Measurements from ENCODE around the gene SUN5.
"Not testable (repeated sequence)": the region's sequence is repeated elsewhere in the genome, so short reads cannot be mapped to it uniquely, and the experiment has no call there.

The SUN5 gene

GRCh38 chr20:32978009-32978335 lies 26.3 kb downstream of the SUN5 start:
- DNase-seq = no peak

GRCh38 chr20:32977281-32978008 lies 26.8 kb downstream of the SUN5 start:
- DNase-seq = no peak

DNA sequence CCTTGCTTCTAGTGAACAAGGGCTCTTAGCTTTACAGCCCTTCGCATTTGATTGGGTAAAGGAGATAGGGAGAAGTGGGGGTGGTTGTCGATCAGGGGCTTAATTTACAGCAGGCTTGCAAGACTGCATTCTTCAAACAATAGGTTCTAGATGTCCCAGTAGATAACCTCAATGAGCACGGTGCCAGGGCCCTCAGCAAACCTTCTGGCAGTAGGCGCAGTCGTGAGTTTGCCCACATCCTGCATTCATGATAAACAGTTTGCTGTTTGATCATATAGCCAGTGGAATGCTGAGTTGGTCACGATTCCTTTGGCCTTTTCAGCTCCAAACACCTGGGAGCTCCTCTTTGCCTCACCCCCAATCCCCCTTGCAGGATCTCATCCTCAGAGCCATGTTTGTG lies 27.5 kb downstream of the SUN5 start:
- no peak for DNase-seq

GRCh38 chr20:32975698-32976674 lies 28.2 kb downstream of the SUN5 start:
- peak in 3 of 51 donors; percentile 13 to 21 (median 14) for DNase-seq

GRCh38 chr20:32975121-32975520 lies 29.1 kb downstream of the SUN5 start:
- not testable (repeated sequence) for DNase-seq

DNA sequence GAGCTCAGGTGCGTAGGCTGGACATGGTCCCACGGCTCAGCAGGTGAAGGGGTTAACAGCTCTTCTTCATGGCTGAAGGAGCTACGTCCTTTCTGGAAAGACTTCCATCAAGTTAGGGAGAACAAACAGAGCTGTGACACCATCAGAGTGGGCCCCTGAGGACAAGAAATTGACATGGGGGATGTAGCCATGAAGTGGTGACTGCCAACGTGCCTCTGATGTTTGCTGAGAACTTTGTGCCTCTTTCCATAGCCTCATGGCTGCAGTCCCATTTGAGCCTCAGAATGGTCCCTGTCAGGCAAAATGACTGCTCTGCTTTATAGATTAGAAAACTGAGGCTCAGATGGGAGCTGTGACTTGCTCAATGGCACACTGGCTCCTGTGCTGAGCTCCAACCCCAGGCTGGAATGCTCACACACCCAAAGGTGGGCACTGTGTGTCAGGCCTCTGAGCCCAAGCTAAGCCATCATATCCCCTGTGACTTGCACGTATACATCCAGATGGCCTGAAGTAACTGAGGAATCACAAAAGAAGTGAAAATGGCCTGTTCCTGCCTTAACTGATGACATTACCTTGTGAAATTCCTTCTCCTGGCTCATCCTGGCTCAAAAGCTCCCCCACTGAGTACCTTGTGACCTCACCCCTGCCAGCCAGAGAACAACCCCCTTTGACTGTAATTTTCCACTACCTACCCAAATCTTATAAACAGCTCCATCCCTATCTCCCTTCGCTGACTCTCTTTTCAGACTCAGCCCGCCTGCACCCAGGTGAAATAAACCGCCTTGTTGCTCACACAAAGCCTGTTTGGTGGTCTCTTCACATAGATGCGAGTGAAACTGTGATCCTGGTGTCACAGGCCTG lies 29.8 kb downstream of the SUN5 start:
- DNase-seq = not testable (repeated sequence)

DNA sequence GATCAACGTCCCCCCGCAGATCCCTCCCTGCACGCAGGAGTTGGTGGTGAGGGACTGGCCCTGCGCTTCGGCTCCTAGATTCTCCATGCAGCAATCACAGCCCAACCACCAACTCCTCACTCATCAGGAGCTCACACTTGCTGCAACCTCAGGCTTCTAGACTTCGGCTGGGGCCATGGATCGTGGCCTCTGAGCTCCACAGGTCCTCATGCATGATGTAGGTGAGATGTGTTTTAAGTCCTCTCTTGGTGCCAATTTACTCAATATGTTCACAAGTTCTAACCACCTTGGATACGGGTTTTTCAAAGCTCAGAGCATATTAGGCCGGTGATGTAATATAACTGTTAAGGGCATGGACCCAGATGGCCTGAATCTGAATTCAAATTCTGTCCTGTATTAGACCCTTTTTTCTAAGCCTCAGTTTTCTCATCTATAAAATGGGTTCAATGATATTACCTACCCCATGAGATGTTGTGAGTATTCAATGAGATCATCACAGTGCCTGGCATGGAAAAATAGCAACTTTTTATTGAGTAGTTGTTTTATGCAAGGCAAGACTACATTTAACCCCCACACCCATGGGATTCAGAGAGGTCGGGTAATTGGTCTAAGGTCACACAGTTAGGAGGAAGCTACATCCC lies 31.0 kb downstream of the SUN5 start:
- no peak for DNase-seq

DNA sequence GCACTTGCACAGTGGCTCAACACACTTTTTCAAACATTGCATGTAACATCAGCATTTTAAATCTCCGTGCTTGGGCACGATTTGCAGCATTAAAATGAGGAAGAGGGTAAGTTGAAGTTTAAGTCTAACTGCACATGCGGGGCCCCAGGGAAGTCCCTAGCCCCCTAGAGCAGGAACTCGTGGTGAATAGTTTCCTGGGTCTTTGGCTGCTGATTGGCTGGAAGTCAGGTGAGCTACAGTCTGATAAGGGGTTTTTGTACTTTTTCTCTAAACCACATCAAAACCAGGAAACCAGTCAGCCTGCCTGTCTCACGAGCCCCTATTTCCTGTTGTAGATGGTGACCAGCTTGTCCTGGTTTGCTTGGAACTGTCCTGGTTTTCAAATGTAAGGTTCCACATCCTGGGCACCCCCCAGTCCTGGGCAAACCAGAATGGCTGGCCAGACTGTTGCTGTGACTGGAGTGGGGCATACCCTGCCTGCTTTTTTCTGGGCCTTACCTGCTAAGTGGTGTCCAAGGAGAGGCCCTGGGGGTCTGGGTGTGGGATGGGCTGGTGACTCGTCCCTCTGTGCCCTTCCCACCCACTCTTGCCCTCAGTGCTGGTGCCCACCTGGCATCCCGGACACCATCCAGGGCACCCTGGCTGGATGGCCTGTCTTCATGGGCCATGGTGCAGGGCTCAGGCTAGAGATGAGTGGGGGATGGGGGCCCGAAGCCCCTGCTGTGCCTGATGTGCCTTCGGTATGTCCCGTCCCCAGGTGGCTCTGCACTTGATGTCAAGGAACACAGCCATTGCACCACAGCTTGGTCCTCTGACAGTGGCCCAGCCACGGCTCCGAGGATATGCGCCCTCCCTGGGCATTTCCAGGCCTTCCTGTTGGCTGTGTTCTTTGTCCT lies 31.8 kb downstream of the SUN5 start:
- no peak for DNase-seq

- DNase-seq = peak in 2 of 51 donors; percentile 17 to 45
Measured at GRCh38 chr20:32971703-32972161, 32.5 kb downstream of the SUN5 start.

- DNase-seq = no peak
Measured at GRCh38 chr20:32970973-32971300, 33.3 kb downstream of the SUN5 start.

- DNase-seq = no peak
Measured at GRCh38 chr20:32970115-32970972, 33.9 kb downstream of the SUN5 start.

DNA sequence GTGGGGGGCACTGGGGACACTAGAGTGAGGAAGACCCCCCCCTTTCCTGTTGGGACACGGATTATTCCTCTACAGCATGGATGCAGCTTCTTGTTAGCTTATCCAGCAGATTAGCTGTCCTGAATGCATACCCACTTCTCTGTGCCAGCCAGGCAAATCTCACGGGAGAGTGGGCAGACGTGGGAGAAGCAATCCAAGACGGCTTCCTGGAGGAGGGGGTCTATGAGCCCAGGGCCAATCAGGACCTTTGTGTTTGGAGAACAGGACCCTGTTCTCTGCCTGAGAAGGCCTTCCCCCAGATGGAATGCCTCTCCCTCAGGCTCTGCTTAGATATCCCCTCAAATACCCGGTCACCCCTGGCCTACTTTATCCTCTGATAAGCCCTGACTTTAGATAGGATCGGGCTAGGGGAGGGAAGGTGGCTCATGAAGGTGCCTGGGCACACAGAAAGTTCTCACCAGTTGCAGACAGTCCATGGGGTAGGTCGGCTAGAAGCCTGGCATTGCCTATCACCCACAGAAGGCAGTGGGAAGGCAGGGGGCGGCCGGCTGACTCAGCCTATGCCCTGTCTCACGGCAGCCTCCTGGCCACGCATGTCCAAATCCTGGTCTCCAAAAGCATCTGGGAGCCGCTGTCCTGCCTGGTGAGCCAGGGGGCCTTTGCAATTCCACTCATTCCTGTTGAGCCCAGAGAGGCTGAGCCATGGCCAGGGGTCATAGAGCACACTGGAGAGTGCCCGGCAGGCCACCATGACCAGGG lies 34.7 kb downstream of the SUN5 start:
- DNase-seq = no peak

GRCh38 chr20:32968478-32969241 lies 35.6 kb downstream of the SUN5 start:
- no peak for DNase-seq

DNA sequence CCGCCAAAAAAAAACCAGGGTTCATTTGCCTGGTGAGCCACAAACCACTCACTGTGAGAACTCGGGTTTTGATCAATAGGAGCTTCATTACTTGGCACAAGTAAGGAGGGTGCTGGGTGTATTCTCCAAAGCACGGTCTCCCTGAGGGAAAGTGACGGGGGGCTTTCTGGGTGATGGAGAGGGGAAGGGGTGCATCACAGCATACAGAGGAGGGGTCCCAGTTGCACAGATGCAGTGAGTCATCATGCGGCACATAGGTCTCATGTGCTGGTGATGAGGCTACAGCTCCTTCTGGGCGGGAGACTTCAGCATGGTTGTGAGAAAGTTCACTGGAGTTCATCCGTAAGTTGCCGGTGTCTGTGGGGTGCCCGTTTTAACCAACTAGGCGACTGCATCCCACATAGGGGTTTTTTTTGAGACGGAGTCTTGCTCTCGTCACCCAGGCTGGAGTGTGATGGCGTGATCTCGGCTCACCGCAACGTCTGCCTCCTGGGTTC lies 36.2 kb downstream of the SUN5 start:
- no peak for DNase-seq

- DNase-seq = no peak
Measured at GRCh38 chr20:32966881-32967781, 37.1 kb downstream of the SUN5 start.

DNA sequence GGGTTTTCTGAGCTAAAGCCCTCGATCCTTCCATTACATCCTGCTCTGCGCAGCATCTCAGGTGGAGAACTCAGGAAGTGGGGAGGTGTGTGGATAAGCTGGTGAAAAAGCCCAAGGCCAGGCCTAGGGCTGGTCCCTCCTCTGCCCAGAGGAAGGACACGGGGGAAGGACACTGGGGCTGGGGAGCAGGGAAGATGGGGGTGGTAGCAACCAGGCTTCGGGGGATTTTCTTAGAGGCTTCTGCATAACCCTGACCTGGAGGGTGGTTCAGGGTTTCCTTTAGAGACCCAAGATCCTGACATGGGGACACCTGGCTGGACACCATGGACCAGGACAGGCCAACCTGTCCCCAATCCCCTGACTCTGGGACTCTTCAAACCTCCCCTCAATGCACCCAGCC lies 37.9 kb downstream of the SUN5 start:
- DNase-seq = no peak
